Heart left ventricle (tissue), 13 donors: ENCODE results near the gene TRIM25.

Experiments used
- CTCF ChIP-seq, 12 donors: fragments of 200-600 bp; sonication (generic) in 4 of 12; IDR thresholded peaks; one replicate each; pipeline versions ENCODE4 v1.5.0 to v1.8.0; 2018 to 2022; ENCODE audit warnings: antibody characterized with exemption in 12 of 12, mild to moderate bottlenecking in 5 of 12
- POLR2A ChIP-seq, 2 donors: fragments of 450-650 bp; IDR thresholded peaks; one replicate each; pipeline ENCODE4 v1.6.1; 2017; ENCODE audit warnings: antibody characterized with exemption in 2 of 2, mild to moderate bottlenecking in 2 of 2, moderate library complexity in 2 of 2
- donor health status: ischemic (EF 13 %, LVEDD 7.1; RV severe dilation, severe dysfunction).
- donor health status: DM: no; HTN: yes; CAD: no.
- donor health status: DM: no; HTN: no; CAD: no.
- donor health status: ischemic (EF 25% LVEDD 6.9; RV normal size, moderate dysfunction).
- donor health status: ischemic (EF 25% LVEDD 5.7; RV mildly dilated, moderate dysfunction).
- donor health status: ischemic (EF 35%, LVEDD 5.7; RV mildly dilated, moderate dysfunction).
- donor health status: nonischemic (EF 11% LVEDD 7.7; RV severe dilation, severe dysfunction).
- donor health status: DM: yes; HTN: yes; CAD: no.
- donor health status: PGD.
- donor health status: ischemic (EF 29% LVEDD 5.4; RV normal size, mild dysfunction).
- donor health status: nonischemic (EF 23%, LVEDD 6.1; RV moderate dilation, normal function).

DNA sequence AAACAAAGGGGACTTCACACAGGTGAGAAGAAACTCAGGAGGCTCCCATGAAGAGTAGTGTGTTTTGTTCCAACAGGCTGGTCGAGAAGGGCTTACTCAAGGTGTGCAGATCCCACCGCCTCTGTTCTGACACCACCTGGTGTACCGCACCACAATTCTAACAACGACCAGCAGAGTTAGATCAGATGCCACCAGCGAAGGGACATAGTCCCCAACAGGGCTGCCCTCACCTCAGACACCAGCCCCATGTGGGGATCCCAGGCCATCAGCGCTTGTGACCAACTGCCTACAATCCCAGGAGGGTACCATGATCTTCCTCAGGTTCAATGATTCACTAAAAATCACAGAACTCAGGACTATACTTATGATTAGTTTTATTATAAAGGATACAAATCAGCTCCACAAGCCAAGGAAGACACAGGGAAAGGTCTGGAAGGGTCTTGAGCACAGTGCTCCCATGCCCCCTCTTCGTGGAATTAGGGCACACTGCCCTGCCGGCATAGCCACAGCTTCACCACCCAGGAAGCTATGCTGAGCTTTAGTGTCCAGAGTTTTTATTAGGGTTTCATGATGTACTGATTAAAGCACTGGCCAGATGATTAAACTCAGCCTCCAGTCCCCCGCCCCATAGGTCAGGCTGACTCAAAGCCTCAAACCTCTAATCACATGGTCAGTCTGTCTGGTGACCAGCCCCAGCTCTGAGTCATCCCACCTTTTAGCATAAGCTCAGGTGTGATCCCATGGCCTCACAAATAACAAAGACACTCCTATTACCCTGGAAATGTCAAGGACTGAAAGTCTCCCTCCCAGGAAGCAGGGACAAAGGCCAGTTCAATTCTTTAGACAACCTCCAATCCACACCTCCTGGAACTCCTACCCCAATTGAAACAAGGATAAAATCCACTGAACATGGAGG is 26.0 kb downstream of the TRIM25 start:
- TF ChIP-seq CTCF (IDR thresholded peaks at IDR 0.05) (no peak), POLR2A (IDR thresholded peaks at IDR 0.05) (no peak)
